NOMO-1 (cell line): Measurements from ENCODE around the gene ZNF592.
A peak's percentile ranks its signal among the peaks of the same experiment; 100 is the strongest.

Source experiments
- DNase-seq, 2 experiments: peaks; one replicate each; lab custom pipeline; 2025; ENCODE audit not compliant: unreplicated experiment in 2 of 2; lab: John Stamatoyannopoulos, UW

Gene ZNF592

GRCh38 chr15:84773716-84774115, 25.3 kb downstream of the ZNF592 start:
- peak; percentile 43 to 88 for DNase-seq

- no peak for DNase-seq
These were observed 27.6 kb downstream of the ZNF592 start for GRCh38 chr15:84775867-84776449.

GRCh38 chr15:84778194-84778593, 29.8 kb downstream of the ZNF592 start:
- DNase-seq = no peak

- no peak for DNase-seq
These were observed 32.1 kb downstream of the ZNF592 start for GRCh38 chr15:84780492-84780891.

GRCh38 chr15:84781495-84781894, 33.1 kb downstream of the ZNF592 start:
- DNase-seq = no peak

- DNase-seq = no peak
These were observed 34.0 kb downstream of the ZNF592 start for GRCh38 chr15:84782346-84782745.

GRCh38 chr15:84783493-84784251, 35.3 kb downstream of the ZNF592 start:
- DNase-seq = no peak

- no peak for DNase-seq
These were observed 35.9 kb downstream of the ZNF592 start for GRCh38 chr15:84784262-84784661.

- DNase-seq = no peak
These were observed 36.7 kb downstream of the ZNF592 start for GRCh38 chr15:84785053-84785452.

GRCh38 chr15:84788500-84788899, 40.1 kb downstream of the ZNF592 start:
- no peak for DNase-seq

GRCh38 chr15:84789762-84790161, 41.4 kb downstream of the ZNF592 start:
- DNase-seq = no peak

GRCh38 chr15:84790676-84791075, 42.3 kb downstream of the ZNF592 start:
- DNase-seq = no peak

- no peak for DNase-seq
These were observed 43.4 kb downstream of the ZNF592 start for GRCh38 chr15:84791763-84792162.

GRCh38 chr15:84793431-84794161, 45.2 kb downstream of the ZNF592 start:
- no peak for DNase-seq

GRCh38 chr15:84794162-84794547, 45.8 kb downstream of the ZNF592 start:
- DNase-seq = no peak

- no peak for DNase-seq
These were observed 46.8 kb downstream of the ZNF592 start for GRCh38 chr15:84795186-84795585.

- no peak for DNase-seq
These were observed 48.8 kb downstream of the ZNF592 start for GRCh38 chr15:84797212-84797611.

GRCh38 chr15:84797801-84798200, 49.4 kb downstream of the ZNF592 start:
- no peak for DNase-seq

GRCh38 chr15:84798436-84798946, 50.1 kb downstream of the ZNF592 start:
- DNase-seq = no peak

GRCh38 chr15:84799511-84800187, 51.3 kb downstream of the ZNF592 start:
- DNase-seq = no peak

- no peak for DNase-seq
These were observed 52.0 kb downstream of the ZNF592 start for GRCh38 chr15:84800365-84800806.
